HG03521 (cell line): ENCODE measurements around the gene ZCCHC7.
"Not testable (repeated sequence)": the region's sequence is repeated elsewhere in the genome, so short reads cannot be mapped to it uniquely, and the experiment has no call there.

Experiments used
- ATAC-seq: cut with Tn5 transposase; IDR thresholded peaks from one replicate; pipeline ENCODE4 v1.9.1; 2021; ENCODE audit warnings: mild to moderate bottlenecking, moderate library complexity; ENCODE audit not compliant: unreplicated experiment

ZCCHC7 gene

GRCh38 chr9:37120843-37121335 lies 515 bp downstream of the ZCCHC7 start:
- peak; percentile 11 for ATAC-seq

- no peak for ATAC-seq
These were observed 1.5 kb downstream of the ZCCHC7 start for GRCh38 chr9:37121881-37122280.

GRCh38 chr9:37126214-37126788 lies 5.9 kb downstream of the ZCCHC7 start:
- ATAC-seq: no peak

GRCh38 chr9:37127018-37127417 lies 6.6 kb downstream of the ZCCHC7 start:
- no peak for ATAC-seq

GRCh38 chr9:37128051-37128450 lies 7.7 kb downstream of the ZCCHC7 start:
- no peak for ATAC-seq

GRCh38 chr9:37134166-37134565 lies 13.8 kb downstream of the ZCCHC7 start:
- no peak for ATAC-seq

GRCh38 chr9:37141015-37141414 lies 20.6 kb downstream of the ZCCHC7 start:
- no peak for ATAC-seq

GRCh38 chr9:37144762-37145161 lies 24.4 kb downstream of the ZCCHC7 start:
- no peak for ATAC-seq

GRCh38 chr9:37146410-37146809 lies 26.0 kb downstream of the ZCCHC7 start:
- ATAC-seq: no peak

GRCh38 chr9:37148181-37148580 lies 27.8 kb downstream of the ZCCHC7 start:
- no peak for ATAC-seq

- ATAC-seq: no peak
These were observed 29.4 kb downstream of the ZCCHC7 start for GRCh38 chr9:37149666-37150308.

GRCh38 chr9:37150415-37150814 lies 30.0 kb downstream of the ZCCHC7 start:
- no peak for ATAC-seq

GRCh38 chr9:37151812-37152211 lies 31.4 kb downstream of the ZCCHC7 start:
- no peak for ATAC-seq

- no peak for ATAC-seq
These were observed 32.0 kb downstream of the ZCCHC7 start for GRCh38 chr9:37152365-37152764.

- ATAC-seq: no peak
These were observed 35.2 kb downstream of the ZCCHC7 start for GRCh38 chr9:37155601-37156000.

- no peak for ATAC-seq
These were observed 35.8 kb downstream of the ZCCHC7 start for GRCh38 chr9:37156205-37156604.

- no peak for ATAC-seq
These were observed 36.5 kb downstream of the ZCCHC7 start for GRCh38 chr9:37156781-37157356.

- ATAC-seq: no peak
These were observed 37.5 kb downstream of the ZCCHC7 start for GRCh38 chr9:37157726-37158377.

- ATAC-seq: no peak
These were observed 42.9 kb downstream of the ZCCHC7 start for GRCh38 chr9:37163299-37163698.

- ATAC-seq: not testable (repeated sequence)
These were observed 44.0 kb downstream of the ZCCHC7 start for GRCh38 chr9:37164335-37164734.

GRCh38 chr9:37165644-37166043 lies 45.3 kb downstream of the ZCCHC7 start:
- ATAC-seq: no peak
